WTC11 (cell line): ENCODE results near the gene ANKS3. TPM values are rescaled to one million over a fixed set of nuclear protein-coding genes. Genes with fewer than 3 reads are reported as not detected.

Source experiments
- ATAC-seq: fragments of 200-7000 bp; cut with Tn5 transposase; 2 replicates; pipeline ENCODE4 v1.10.0; 2021; ENCODE audit warnings: mild to moderate bottlenecking, moderate library complexity
- CTCF ChIA-PET: fragments of 300-600 bp; sonication (Branson Sonifier 250); formaldehyde crosslinking; loops from one replicate; lab custom pipeline; 2021; ENCODE audit warnings: antibody characterized with exemption; lab: Charles Lee
- POLR2A ChIA-PET: fragments of 350-600 bp; sonication (Branson Sonifier 250); formaldehyde crosslinking; loops from one replicate; lab custom pipeline; 2021; ENCODE audit warnings: antibody characterized with exemption; lab: Charles Lee
- DNase-seq: peaks from one replicate; pipeline ENCODE4 v3.0.0; 2021; ENCODE audit warnings: low spot score
- H3K27ac Mint-ChIP-seq: 2 replicates; pipeline ENCODE4 v1.8.0; 2021; ENCODE audit warnings: mixed read lengths
- H3K27me3 Mint-ChIP-seq: 2 replicates; pipeline ENCODE4 v1.8.0; 2021; ENCODE audit warnings: low read depth, mild to moderate bottlenecking, moderate library complexity, mixed read lengths
- H3K36me3 Mint-ChIP-seq: 2 replicates; pipeline ENCODE4 v1.8.0; 2021; ENCODE audit warnings: mixed read lengths
- H3K4me1 Mint-ChIP-seq: 2 replicates; pipeline ENCODE4 v1.8.0; 2022; ENCODE audit warnings: mixed read lengths
- H3K4me3 Mint-ChIP-seq: 2 replicates; pipeline ENCODE4 v1.8.0; 2021; ENCODE audit warnings: mild to moderate bottlenecking, moderate library complexity, mixed read lengths
- H3K9me3 Mint-ChIP-seq: 2 replicates; pipeline ENCODE4 v1.8.0; 2021; ENCODE audit warnings: mixed read lengths
- CDX4 ChIP-seq: fragments of 250-450 bp; sonication (Bioruptor Pico); IDR thresholded peaks from 2 replicates; pipeline ENCODE4 v1.9.0; 2021; ENCODE audit warnings: moderate library complexity, mild to moderate bottlenecking, inconsistent platforms, borderline replicate concordance
- CREB1 ChIP-seq: sonication (generic); formaldehyde crosslinking; IDR thresholded peaks from 2 replicates; pipeline ENCODE4 v1.8.0; 2023; ENCODE audit warnings: mild to moderate bottlenecking, missing genetic modification reagents
- FOXJ3 ChIP-seq: sonication (generic); formaldehyde crosslinking; IDR thresholded peaks from 2 replicates; pipeline ENCODE4 v1.9.0; 2021; ENCODE audit warnings: missing genetic modification reagents, mild to moderate bottlenecking, borderline replicate concordance
- FOXP1 ChIP-seq: sonication (generic); formaldehyde crosslinking; IDR thresholded peaks from 2 replicates; pipeline ENCODE4 v1.8.0; 2022; ENCODE audit warnings: missing genetic modification reagents, mild to moderate bottlenecking, moderate library complexity, borderline replicate concordance
- PRRX2 ChIP-seq: fragments of 250-450 bp; sonication (Bioruptor Pico); IDR thresholded peaks from 2 replicates; pipeline ENCODE4 v1.8.0; 2021; ENCODE audit warnings: mild to moderate bottlenecking
- SP1 ChIP-seq: sonication (generic); formaldehyde crosslinking; conservative IDR thresholded peaks from 2 replicates; pipeline ENCODE4 v1.8.1; 2022; ENCODE audit warnings: missing genetic modification reagents
- ZBTB43 ChIP-seq: sonication (generic); formaldehyde crosslinking; IDR thresholded peaks from 2 replicates; pipeline ENCODE4 v1.8.1; 2023; ENCODE audit warnings: mild to moderate bottlenecking, missing genetic modification reagents
- ZNF423 ChIP-seq: fragments of 250-450 bp; sonication (Bioruptor Pico); IDR thresholded peaks from 2 replicates; pipeline ENCODE4 v2.1.2; 2022; ENCODE audit warnings: mild to moderate bottlenecking, moderate library complexity
- total RNA-seq: library from RNA; stranded (reverse); gene quantifications from 3 replicates; pipeline ENCODE4 v1.2.3, GENCODE V29; 2021
- TF ChIP-seq, protein P1 (sequence below): sonication (generic); formaldehyde crosslinking; IDR thresholded peaks from 2 replicates; pipeline ENCODE4 v1.8.0; 2022; ENCODE audit warnings: mild to moderate bottlenecking, missing genetic modification reagents
- TF ChIP-seq, protein P2 (sequence below): fragments of 250-450 bp; sonication (Bioruptor Pico); IDR thresholded peaks from 2 replicates; pipeline ENCODE4 v1.8.0; 2021; ENCODE audit warnings: mild to moderate bottlenecking
- TF ChIP-seq, protein P3 (sequence below): fragments of 250-450 bp; sonication (Bioruptor Pico); conservative IDR thresholded peaks from 2 replicates; pipeline ENCODE4 v1.9.0; 2021; ENCODE audit warnings: mild to moderate bottlenecking
- TF ChIP-seq, protein P4 (sequence below): sonication (generic); formaldehyde crosslinking; IDR thresholded peaks from 2 replicates; pipeline ENCODE4 v1.8.0; 2023; ENCODE audit warnings: missing genetic modification reagents, mild to moderate bottlenecking, borderline replicate concordance
- TF ChIP-seq, protein P5 (sequence below): fragments of 250-450 bp; sonication (Bioruptor Pico); IDR thresholded peaks from 2 replicates; pipeline ENCODE4 v1.9.0; 2021; ENCODE audit warnings: mild to moderate bottlenecking

Gene ANKS3
- total RNA-seq, 1 experiment from 2014 or later = 35.6 TPM

GRCh38 chr16:4724661-4725270 lies 9.3 kb downstream of the ANKS3 start (continued):
- TF ChIP-seq, protein P1, sequence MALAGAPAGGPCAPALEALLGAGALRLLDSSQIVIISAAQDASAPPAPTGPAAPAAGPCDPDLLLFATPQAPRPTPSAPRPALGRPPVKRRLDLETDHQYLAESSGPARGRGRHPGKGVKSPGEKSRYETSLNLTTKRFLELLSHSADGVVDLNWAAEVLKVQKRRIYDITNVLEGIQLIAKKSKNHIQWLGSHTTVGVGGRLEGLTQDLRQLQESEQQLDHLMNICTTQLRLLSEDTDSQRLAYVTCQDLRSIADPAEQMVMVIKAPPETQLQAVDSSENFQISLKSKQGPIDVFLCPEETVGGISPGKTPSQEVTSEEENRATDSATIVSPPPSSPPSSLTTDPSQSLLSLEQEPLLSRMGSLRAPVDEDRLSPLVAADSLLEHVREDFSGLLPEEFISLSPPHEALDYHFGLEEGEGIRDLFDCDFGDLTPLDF (CRISPR knock-in tag) = no peak
- no peak for TF ChIP-seq ZNF423 (CRISPR knock-in tag)
- TF ChIP-seq, protein P2, sequence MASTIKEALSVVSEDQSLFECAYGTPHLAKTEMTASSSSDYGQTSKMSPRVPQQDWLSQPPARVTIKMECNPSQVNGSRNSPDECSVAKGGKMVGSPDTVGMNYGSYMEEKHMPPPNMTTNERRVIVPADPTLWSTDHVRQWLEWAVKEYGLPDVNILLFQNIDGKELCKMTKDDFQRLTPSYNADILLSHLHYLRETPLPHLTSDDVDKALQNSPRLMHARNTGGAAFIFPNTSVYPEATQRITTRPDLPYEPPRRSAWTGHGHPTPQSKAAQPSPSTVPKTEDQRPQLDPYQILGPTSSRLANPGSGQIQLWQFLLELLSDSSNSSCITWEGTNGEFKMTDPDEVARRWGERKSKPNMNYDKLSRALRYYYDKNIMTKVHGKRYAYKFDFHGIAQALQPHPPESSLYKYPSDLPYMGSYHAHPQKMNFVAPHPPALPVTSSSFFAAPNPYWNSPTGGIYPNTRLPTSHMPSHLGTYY (CRISPR knock-in tag) = no peak
- TF ChIP-seq CDX4 = no peak
- TF ChIP-seq, protein P3, sequence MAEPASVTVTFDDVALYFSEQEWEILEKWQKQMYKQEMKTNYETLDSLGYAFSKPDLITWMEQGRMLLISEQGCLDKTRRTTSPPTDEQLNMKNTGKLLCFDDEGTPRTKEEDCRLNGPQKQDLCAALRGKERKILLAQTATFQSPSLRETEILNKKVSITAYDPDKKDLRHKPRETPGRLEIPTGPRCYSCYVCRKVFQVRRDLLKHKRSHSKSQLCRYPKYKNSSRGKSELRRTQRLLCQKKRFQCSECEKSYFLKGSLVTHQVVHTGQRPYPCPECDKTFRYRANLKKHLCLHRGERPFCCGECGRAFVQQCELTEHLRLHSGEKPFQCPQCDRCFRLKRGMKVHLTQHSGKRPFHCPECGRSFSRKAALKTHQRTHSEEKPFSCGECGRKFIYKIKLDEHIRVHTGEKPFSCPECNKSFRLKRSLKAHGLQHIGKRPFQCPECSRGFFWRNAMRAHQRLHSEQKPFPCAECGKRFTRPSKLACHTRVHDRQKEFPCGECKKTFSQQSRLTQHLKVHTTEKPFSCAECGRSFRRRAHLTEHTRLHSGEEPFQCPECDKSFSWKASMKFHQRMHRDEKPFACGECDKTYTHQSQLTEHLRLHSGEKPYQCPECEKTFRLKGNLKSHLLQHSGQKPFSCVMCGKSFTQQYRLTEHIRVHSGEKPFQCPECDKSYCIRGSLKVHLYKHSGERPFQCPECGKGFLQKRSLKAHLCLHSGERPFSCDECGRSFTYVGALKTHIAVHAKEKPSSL = no peak
- TF ChIP-seq, protein P4, sequence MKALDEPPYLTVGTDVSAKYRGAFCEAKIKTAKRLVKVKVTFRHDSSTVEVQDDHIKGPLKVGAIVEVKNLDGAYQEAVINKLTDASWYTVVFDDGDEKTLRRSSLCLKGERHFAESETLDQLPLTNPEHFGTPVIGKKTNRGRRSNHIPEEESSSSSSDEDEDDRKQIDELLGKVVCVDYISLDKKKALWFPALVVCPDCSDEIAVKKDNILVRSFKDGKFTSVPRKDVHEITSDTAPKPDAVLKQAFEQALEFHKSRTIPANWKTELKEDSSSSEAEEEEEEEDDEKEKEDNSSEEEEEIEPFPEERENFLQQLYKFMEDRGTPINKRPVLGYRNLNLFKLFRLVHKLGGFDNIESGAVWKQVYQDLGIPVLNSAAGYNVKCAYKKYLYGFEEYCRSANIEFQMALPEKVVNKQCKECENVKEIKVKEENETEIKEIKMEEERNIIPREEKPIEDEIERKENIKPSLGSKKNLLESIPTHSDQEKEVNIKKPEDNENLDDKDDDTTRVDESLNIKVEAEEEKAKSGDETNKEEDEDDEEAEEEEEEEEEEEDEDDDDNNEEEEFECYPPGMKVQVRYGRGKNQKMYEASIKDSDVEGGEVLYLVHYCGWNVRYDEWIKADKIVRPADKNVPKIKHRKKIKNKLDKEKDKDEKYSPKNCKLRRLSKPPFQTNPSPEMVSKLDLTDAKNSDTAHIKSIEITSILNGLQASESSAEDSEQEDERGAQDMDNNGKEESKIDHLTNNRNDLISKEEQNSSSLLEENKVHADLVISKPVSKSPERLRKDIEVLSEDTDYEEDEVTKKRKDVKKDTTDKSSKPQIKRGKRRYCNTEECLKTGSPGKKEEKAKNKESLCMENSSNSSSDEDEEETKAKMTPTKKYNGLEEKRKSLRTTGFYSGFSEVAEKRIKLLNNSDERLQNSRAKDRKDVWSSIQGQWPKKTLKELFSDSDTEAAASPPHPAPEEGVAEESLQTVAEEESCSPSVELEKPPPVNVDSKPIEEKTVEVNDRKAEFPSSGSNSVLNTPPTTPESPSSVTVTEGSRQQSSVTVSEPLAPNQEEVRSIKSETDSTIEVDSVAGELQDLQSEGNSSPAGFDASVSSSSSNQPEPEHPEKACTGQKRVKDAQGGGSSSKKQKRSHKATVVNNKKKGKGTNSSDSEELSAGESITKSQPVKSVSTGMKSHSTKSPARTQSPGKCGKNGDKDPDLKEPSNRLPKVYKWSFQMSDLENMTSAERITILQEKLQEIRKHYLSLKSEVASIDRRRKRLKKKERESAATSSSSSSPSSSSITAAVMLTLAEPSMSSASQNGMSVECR (CRISPR knock-in tag) = no peak

- ATAC-seq (no peak), DNase-seq (no peak)
- TF ChIP-seq SP1 (CRISPR knock-in tag) = no peak
- TF ChIP-seq ZBTB43 (CRISPR knock-in tag) = no peak
- TF ChIP-seq ZNF423 (CRISPR knock-in tag) = no peak
- TF ChIP-seq FOXP1 (CRISPR knock-in tag) = no peak
- TF ChIP-seq PRRX2 = no peak
- no peak for TF ChIP-seq CREB1 (CRISPR knock-in tag)
- TF ChIP-seq, protein P5, sequence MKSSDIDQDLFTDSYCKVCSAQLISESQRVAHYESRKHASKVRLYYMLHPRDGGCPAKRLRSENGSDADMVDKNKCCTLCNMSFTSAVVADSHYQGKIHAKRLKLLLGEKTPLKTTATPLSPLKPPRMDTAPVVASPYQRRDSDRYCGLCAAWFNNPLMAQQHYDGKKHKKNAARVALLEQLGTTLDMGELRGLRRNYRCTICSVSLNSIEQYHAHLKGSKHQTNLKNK (CRISPR knock-in tag) = no peak
- TF ChIP-seq FOXJ3 = no peak
- Mint-ChIP-seq H3K4me1 (peaks cover 13% of the 10 kb centered on the region), H3K36me3 (peaks cover 34% of the 10 kb centered on the region), H3K27ac (no peak overlapping the region), H3K9me3 (no peaks in the 10 kb centered on the region), H3K27me3 (no peaks in the 10 kb centered on the region), H3K4me3 (no peak overlapping the region)
- CTCF ChIA-PET = no interaction called here
- POLR2A ChIA-PET = interaction anchor here (1.2 kb wide), 1 partner anchor 11 kb away, joined by 6 read pairs; the partner anchor contains the start of genes ANKS3 and DNAAF8
These were observed 10.9 kb downstream of the ANKS3 start for GRCh38 chr16:4723071-4723767.
